B cell (primary cell): ENCODE measurements around the gene FLYWCH2. TPM values are rescaled to one million over a fixed set of nuclear protein-coding genes. Genes with fewer than 3 reads are reported as not detected.

Experiments
- ATAC-seq: fragments of 200-7000 bp; cut with Tn5 transposase; one replicate; pipeline ENCODE4 v1.10.0; 2021; ENCODE audit warnings: low read depth, mild to moderate bottlenecking, moderate number of reproducible peaks, moderate library complexity
- CTCF ChIA-PET: fragments of 350-600 bp; sonication (Branson Sonifier 250); formaldehyde crosslinking; loops from one replicate; lab custom pipeline; 2021; ENCODE audit warnings: antibody characterized with exemption, inconsistent platforms; lab: Charles Lee
- POLR2A ChIA-PET: fragments of 350-600 bp; sonication (Branson Sonifier 250); formaldehyde crosslinking; loops from one replicate; lab custom pipeline; 2021; ENCODE audit warnings: antibody characterized with exemption; lab: Charles Lee
- DNase-seq: peaks from one replicate; pipeline ENCODE4 v3.0.0; 2013
- H2AFZ ChIP-seq: 2 replicates; pipeline ENCODE4 v1.6.1; 2012; ENCODE audit warnings: mild to moderate bottlenecking, low read depth, low read length; ENCODE audit not compliant: insufficient read depth, poor library complexity, severe bottlenecking
- H3K27ac ChIP-seq, 2 donors: 1 replicate in 1 of 2; 2 replicates in 1 of 2; pipeline ENCODE4 v1.5.1; 2012 to 2013; ENCODE audit warnings: low read length in 2 of 2, mild to moderate bottlenecking in 2 of 2, moderate library complexity in 1 of 2
- H3K27me3 ChIP-seq, 4 experiments: fragments of 200-600 bp in 1 of 4; sonication (generic) in 1 of 4; replicated peaks in 1 of 4; 1 replicate in 2 of 4; 2 replicates in 2 of 4; pipeline versions ENCODE4 v1.6.1 to v1.7.0; 2013 to 2016; ENCODE audit warnings: low read length in 3 of 4, mild to moderate bottlenecking in 2 of 4, mixed read lengths in 1 of 4, moderate library complexity in 1 of 4; ENCODE audit not compliant: insufficient read depth in 4 of 4, control insufficient read depth in 3 of 4; ENCODE audit errors: control extremely low read depth in 1 of 4
- H3K36me3 ChIP-seq, 2 experiments: replicated peaks in 1 of 2; 1 replicate in 1 of 2; 2 replicates in 1 of 2; pipeline versions ENCODE4 v1.6.1 to v1.7.1; 2013; ENCODE audit warnings: low read length in 1 of 2; ENCODE audit not compliant: insufficient read depth in 2 of 2, control insufficient read depth in 1 of 2; ENCODE audit errors: control extremely low read depth in 1 of 2, extremely low read depth in 1 of 2
- H3K4me1 ChIP-seq, 2 donors: fragments of 200-600 bp in 1 of 2; sonication (generic) in 1 of 2; 1 replicate in 1 of 2; 2 replicates in 1 of 2; pipeline versions ENCODE4 v1.5.1 to v1.6.1; 2013 to 2017; ENCODE audit warnings: low read length in 2 of 2; ENCODE audit not compliant: control insufficient read depth in 2 of 2, insufficient read depth in 2 of 2
- H3K4me2 ChIP-seq: replicated peaks from 2 replicates; pipeline ENCODE3; 2012; ENCODE audit warnings: mild to moderate bottlenecking, low read depth, low read length; ENCODE audit not compliant: poor library complexity, severe bottlenecking
- H3K4me3 ChIP-seq, 5 experiments: fragments of 200-600 bp in 1 of 5; sonication (generic) in 1 of 5; 1 replicate in 3 of 5; 2 replicates in 2 of 5; pipeline versions ENCODE4 v1.5.1 to v1.7.0; 2011 to 2016; ENCODE audit warnings: low read length in 4 of 5, mild to moderate bottlenecking in 4 of 5, low read depth in 2 of 5, control low read depth in 1 of 5, moderate library complexity in 1 of 5; ENCODE audit not compliant: insufficient read depth in 1 of 5; ENCODE audit errors: control extremely low read depth in 1 of 5, extremely low read depth in 1 of 5
- H3K79me2 ChIP-seq: fragments of 200-600 bp; sonication (generic); one replicate; pipeline ENCODE4 v1.6.0; 2016; ENCODE audit warnings: low read length; ENCODE audit not compliant: control insufficient read depth, insufficient read depth
- H3K9ac ChIP-seq: fragments of 200-600 bp; sonication (generic); 2 replicates; pipeline ENCODE4 v1.6.1; 2017; ENCODE audit warnings: mild to moderate bottlenecking, low read length, moderate library complexity
- H3K9me3 ChIP-seq, 3 donors: one replicate each; pipeline versions ENCODE4 v1.6.1 to v1.7.1; 2013; ENCODE audit warnings: low read length in 2 of 3; ENCODE audit not compliant: control insufficient read depth in 2 of 3, insufficient read depth in 1 of 3; ENCODE audit errors: control extremely low read depth in 1 of 3
- H4K20me1 ChIP-seq: 2 replicates; pipeline ENCODE4 v1.6.0; 2012; ENCODE audit warnings: mild to moderate bottlenecking, low read length; ENCODE audit not compliant: insufficient read depth, control insufficient read depth, poor library complexity, severe bottlenecking
- H3K27ac Mint-ChIP-seq: one replicate; pipeline ENCODE4 v1.8.0; 2021; ENCODE audit warnings: mixed read lengths
- H3K27me3 Mint-ChIP-seq: one replicate; pipeline ENCODE4 v1.8.0; 2021; ENCODE audit warnings: mixed read lengths
- H3K4me1 Mint-ChIP-seq: one replicate; pipeline ENCODE4 v1.8.0; 2021; ENCODE audit warnings: mixed read lengths
- H3K4me3 Mint-ChIP-seq: one replicate; pipeline ENCODE4 v1.8.0; 2021; ENCODE audit warnings: mixed read lengths
- H3K9me3 Mint-ChIP-seq: one replicate; pipeline ENCODE4 v1.8.0; 2022; ENCODE audit warnings: mixed read lengths; ENCODE audit not compliant: insufficient read depth
- EZH2 ChIP-seq: IDR thresholded peaks from 2 replicates; pipeline ENCODE4 v1.6.1; 2012; ENCODE audit warnings: borderline replicate concordance, low read depth, mild to moderate bottlenecking, moderate library complexity, low read length; ENCODE audit not compliant: insufficient read depth, poor library complexity, severe bottlenecking
- WGBS: methylation state at CpG from one replicate; pipeline ENCODE4 v1.1.5; 2013; ENCODE audit warnings: missing lambda C conversion rate; ENCODE audit not compliant: insufficient coverage; 5-methylcytosine and 5-hydroxymethylcytosine counted together
- intact Hi-C: fragments of 100-400 bp; cut with micrococcal nuclease; formaldehyde crosslinking; loops from one replicate; pipeline ENCODE4 v1.10.0; 2022
- polyA plus RNA-seq: library from polyadenylated mRNA; depleted of rRNA; stranded (reverse); fragments of >200 nt; gene quantifications from 2 replicates; pipeline ENCODE4 v1.2.3, GENCODE V29; 2012
- total RNA-seq, 2 donors: library from RNA; stranded (reverse); fragments of 120-200 nt in 1 of 2; gene quantifications; 1 replicate in 1 of 2; 2 replicates in 1 of 2; pipeline versions ENCODE4 v1.2.3 to v1.2.4, GENCODE V29; 2013 to 2022
- TF ChIP-seq, protein P1 (sequence below): fragments of 200-600 bp; IDR thresholded peaks from one replicate; pipeline ENCODE4 v1.8.0; 2022; ENCODE audit warnings: antibody characterized with exemption, mild to moderate bottlenecking

Gene FLYWCH2
- total and polyA plus RNA-seq, 2 donors (not counting 1 experiment from before 2014, with no cell fraction given), result 22.3 to 24.1 TPM

DNA sequence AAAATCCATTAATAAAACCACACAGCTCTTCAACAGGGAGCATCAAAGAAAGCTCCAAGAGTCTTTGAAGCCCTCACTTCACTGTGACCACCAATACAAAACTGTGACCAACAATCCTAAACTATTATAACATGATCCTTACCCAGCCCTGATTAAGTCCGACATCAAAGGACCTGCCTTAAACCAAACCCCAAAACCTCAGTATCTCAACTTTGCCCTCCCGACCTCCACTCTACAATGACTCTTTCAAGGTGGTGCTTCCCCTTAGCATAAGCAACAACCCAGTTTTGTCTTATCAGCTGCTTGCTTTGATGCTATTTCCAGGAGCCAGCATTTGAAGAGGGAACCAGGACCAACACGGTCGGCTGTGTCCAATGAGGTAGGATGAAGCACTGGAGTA, 16.6 kb upstream of the FLYWCH2 start:
- ChIA-PET CTCF (interaction anchor here (0.7 to 1.8 kb wide), 2 partner anchors 41 to 61 kb away, joined by 3 to 5 read pairs; no protein-coding TSS in a partner anchor), POLR2A (no interaction called here)
- H3K4me2 ChIP-seq, result no peak overlapping the region
- no peaks in the 10 kb centered on the region for H4K20me1 ChIP-seq
- H3K36me3 ChIP-seq, result no peaks in the 10 kb centered on the region
- TF ChIP-seq, protein P1, sequence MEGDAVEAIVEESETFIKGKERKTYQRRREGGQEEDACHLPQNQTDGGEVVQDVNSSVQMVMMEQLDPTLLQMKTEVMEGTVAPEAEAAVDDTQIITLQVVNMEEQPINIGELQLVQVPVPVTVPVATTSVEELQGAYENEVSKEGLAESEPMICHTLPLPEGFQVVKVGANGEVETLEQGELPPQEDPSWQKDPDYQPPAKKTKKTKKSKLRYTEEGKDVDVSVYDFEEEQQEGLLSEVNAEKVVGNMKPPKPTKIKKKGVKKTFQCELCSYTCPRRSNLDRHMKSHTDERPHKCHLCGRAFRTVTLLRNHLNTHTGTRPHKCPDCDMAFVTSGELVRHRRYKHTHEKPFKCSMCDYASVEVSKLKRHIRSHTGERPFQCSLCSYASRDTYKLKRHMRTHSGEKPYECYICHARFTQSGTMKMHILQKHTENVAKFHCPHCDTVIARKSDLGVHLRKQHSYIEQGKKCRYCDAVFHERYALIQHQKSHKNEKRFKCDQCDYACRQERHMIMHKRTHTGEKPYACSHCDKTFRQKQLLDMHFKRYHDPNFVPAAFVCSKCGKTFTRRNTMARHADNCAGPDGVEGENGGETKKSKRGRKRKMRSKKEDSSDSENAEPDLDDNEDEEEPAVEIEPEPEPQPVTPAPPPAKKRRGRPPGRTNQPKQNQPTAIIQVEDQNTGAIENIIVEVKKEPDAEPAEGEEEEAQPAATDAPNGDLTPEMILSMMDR, result no peak
- TF ChIP-seq EZH2, result no peak
- H3K27ac ChIP-seq, result no peak overlapping the region
- Mint-ChIP-seq H3K27me3 (peaks cover 14% of the 10 kb centered on the region), H3K4me1 (peaks cover 9% of the 10 kb centered on the region), H3K27ac (no peak overlapping the region), H3K9me3 (no peaks in the 10 kb centered on the region), H3K4me3 (no peak overlapping the region)
- 97% methylated on average over 3 of the region's 4 CpGs for WGBS
- no peak overlapping the region for H2AFZ ChIP-seq
- H3K4me1 ChIP-seq, result peaks cover 0 to 10% of the 10 kb centered on the region in 2 donors
- H3K9me3 ChIP-seq, result no peaks in the 10 kb centered on the region
- intact Hi-C loops, result loop anchor here (5.0 to 10.0 kb wide), 2 partner anchors 92 to 194 kb away; partner anchors contain the start of gene ELOB
- DNase-seq (no peak), ATAC-seq (no peak)
- H3K4me3 ChIP-seq, result no peak overlapping the region
- no peaks in the 10 kb centered on the region for H3K79me2 ChIP-seq
- H3K9ac ChIP-seq, result no peak overlapping the region
- peaks cover 0 to 3% (median 0%) of the 10 kb centered on the region in 4 experiments for H3K27me3 ChIP-seq

DNA sequence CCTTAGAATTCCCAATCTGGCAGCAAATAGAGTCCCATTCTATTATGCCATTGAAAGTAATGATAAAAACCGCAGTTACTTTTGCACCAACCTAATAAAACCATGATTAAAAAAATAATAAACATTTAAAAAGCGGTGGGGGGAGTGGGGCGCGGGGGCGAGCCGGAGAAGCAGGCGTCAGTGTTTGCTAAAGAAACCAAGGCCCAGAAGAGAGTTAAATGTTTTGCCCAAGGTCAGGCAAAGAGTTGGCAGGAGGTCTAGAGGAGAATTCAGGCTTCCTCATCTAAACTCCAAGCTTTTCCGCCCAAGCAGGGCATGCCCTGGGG, 15.4 kb upstream of the FLYWCH2 start:
- H3K4me1 Mint-ChIP-seq, result peaks cover 9% of the 10 kb centered on the region
- POLR2A ChIA-PET, result interaction anchor here (0.5 to 1.4 kb wide), 6 partner anchors 15 to 1487 kb away, joined by 3 to 10 read pairs (median 4); partner anchors contain the start of genes ELOB and FLYWCH2
- Histone ChIP-seq H3K4me1 (peaks cover 0 to 10% of the 10 kb centered on the region in 2 donors), H2AFZ (peak overlapping the region; percentile 91), H3K9me3 (no peaks in the 10 kb centered on the region), H3K27me3 (peaks cover 0 to 3% (median 0%) of the 10 kb centered on the region in 4 experiments), H3K9ac (peak overlapping the region; percentile 77), H3K4me3 (peak overlapping the region; percentile 47 to 83 (median 71)), H3K27ac (peak overlapping the region; percentile 78 to 85), H3K79me2 (no peaks in the 10 kb centered on the region), H4K20me1 (no peaks in the 10 kb centered on the region), H3K36me3 (no peaks in the 10 kb centered on the region), H3K4me2 (peak overlapping the region; percentile 92)
- peak overlapping the region; percentile 92 for H3K27ac Mint-ChIP-seq
- no peaks in the 10 kb centered on the region for H3K9me3 Mint-ChIP-seq
- no peak for DNase-seq
- H3K27me3 Mint-ChIP-seq, result peaks cover 17% of the 10 kb centered on the region
- ATAC-seq, result no peak
- TF ChIP-seq, protein P1, result no peak
- TF ChIP-seq EZH2, result no peak
- peak overlapping the region; percentile 94 for H3K4me3 Mint-ChIP-seq
- CTCF ChIA-PET, result interaction anchor here (0.7 to 1.6 kb wide), 24 partner anchors 10 to 206 kb away, joined by 3 to 19 read pairs (median 4); partner anchors contain the start of genes FLYWCH1 and FLYWCH2
- intact Hi-C loops, result loop anchor here (5.0 to 10.0 kb wide), 2 partner anchors 93 to 195 kb away; partner anchors contain the start of gene ELOB
- 14% methylated on average over 1 of the region's 8 CpGs for WGBS
